HepG2 (cell line): ENCODE measurements around the gene LCE1A. TPM values are rescaled to one million over a fixed set of nuclear protein-coding genes. Genes with fewer than 3 reads are reported as not detected.
A peak's percentile ranks its signal among the peaks of the same experiment; 100 is the strongest.

ENCODE experiments used
- ATAC-seq: fragments of 200-7000 bp; cut with Tn5 transposase; 3 replicates; pipeline ENCODE4 v1.9.1; 2020; ENCODE audit warnings: mild to moderate bottlenecking, moderate library complexity
- BruUV-seq: library from RNA; stranded (reverse); fragments of 400-500 nt; replicated peaks from 2 replicates; lab custom pipeline; 2021; lab: Mats Ljungman, UMichigan
- CTCF ChIA-PET: fragments of 300-600 bp; formaldehyde crosslinking; extraction: SDS; loops from one replicate; lab custom pipeline; 2021; ENCODE audit warnings: low total read pairs, inconsistent platforms, low intra/inter-chr PET ratio; lab: Yijun Ruan, JAX
- POLR2A ChIA-PET: fragments of 350-600 bp; sonication (Branson Sonifier 250); formaldehyde crosslinking; loops from one replicate; lab custom pipeline; 2020; ENCODE audit warnings: antibody characterized with exemption, inconsistent platforms; lab: Yijun Ruan, JAX
- DNase-seq: peaks from one replicate; pipeline ENCODE4 v3.0.0-alpha.2; 2015; ENCODE audit warnings: low spot score
- FAIRE-seq: peaks from 3 replicates; lab custom pipeline; 2011; peaks lifted over from hg19 to GRCh38; lab: Jason Lieb, UNC
- H2AFZ ChIP-seq: one replicate; pipeline ENCODE4 v1.6.1; 2011; ENCODE audit warnings: low read length, inconsistent platforms
- H3K27ac ChIP-seq: fragments of 300-600 bp; 3 replicates; pipeline ENCODE4 v1.8.0; 2011; ENCODE audit warnings: mixed run types, mild to moderate bottlenecking, mixed read lengths, low read length, inconsistent platforms; ENCODE audit not compliant: insufficient read depth; ENCODE audit errors: extremely low read length
- H3K27me3 ChIP-seq, 2 experiments: fragments of 200-600 bp in 1 of 2; 2 replicates in 1 of 2; 3 replicates in 1 of 2; pipeline versions ENCODE4 v1.6.0 to v1.8.0; 2011; ENCODE audit warnings: low read length in 2 of 2, mild to moderate bottlenecking in 2 of 2, moderate library complexity in 2 of 2, inconsistent platforms in 1 of 2; ENCODE audit not compliant: insufficient read depth in 2 of 2, control insufficient read depth in 1 of 2
- H3K36me3 ChIP-seq, 2 experiments: fragments of 200-600 bp in 1 of 2; replicated peaks in 1 of 2; 2 replicates in 1 of 2; 3 replicates in 1 of 2; pipeline versions ENCODE4 v1.5.1 to v1.8.0; 2011; ENCODE audit warnings: low read length in 2 of 2, inconsistent platforms in 1 of 2; ENCODE audit not compliant: insufficient read depth in 2 of 2, control insufficient read depth in 1 of 2
- H3K4me1 ChIP-seq: 2 replicates; pipeline ENCODE4 v1.5.1; 2012; ENCODE audit warnings: low read length, inconsistent platforms; ENCODE audit not compliant: insufficient read depth
- H3K4me2 ChIP-seq: 2 replicates; pipeline ENCODE4 v1.6.0; 2011; ENCODE audit warnings: low read depth, low read length, inconsistent platforms
- H3K4me3 ChIP-seq, 3 experiments: fragments of 200-600 bp in 1 of 3; sonication (generic), shearing (Covaris generic) in 1 of 3; replicated peaks in 1 of 3; 2 replicates each; pipeline ENCODE4 v1.5.1; 2011 to 2016; ENCODE audit warnings: low read length in 3 of 3, inconsistent platforms in 2 of 3, low read depth in 2 of 3, mild to moderate bottlenecking in 2 of 3, control low read depth in 1 of 3, mixed read lengths in 1 of 3; ENCODE audit not compliant: insufficient read depth in 1 of 3
- H3K79me2 ChIP-seq: one replicate; pipeline ENCODE4 v1.6.1; 2011; ENCODE audit warnings: low read length, inconsistent platforms; ENCODE audit not compliant: insufficient read depth
- H3K9ac ChIP-seq: 2 replicates; pipeline ENCODE4 v1.6.0; 2011; ENCODE audit warnings: mild to moderate bottlenecking, low read depth, low read length, inconsistent platforms; ENCODE audit not compliant: insufficient read depth
- H3K9me3 ChIP-seq: 2 replicates; pipeline ENCODE4 v1.5.1; 2012; ENCODE audit warnings: mild to moderate bottlenecking, low read length
- H4K20me1 ChIP-seq: 2 replicates; pipeline ENCODE4 v1.6.0; 2011; ENCODE audit warnings: inconsistent platforms, mild to moderate bottlenecking, low read length, moderate library complexity; ENCODE audit not compliant: insufficient read depth
- ARNT2 ChIP-seq: sonication (generic); formaldehyde crosslinking; IDR thresholded peaks from 2 replicates; pipeline ENCODE4 v1.8.0; 2022; ENCODE audit warnings: mild to moderate bottlenecking, low read depth, missing genetic modification reagents, moderate library complexity
- ATAD3A ChIP-seq: sonication (generic); formaldehyde crosslinking; IDR thresholded peaks from 2 replicates; pipeline ENCODE4 v1.4.0; 2020; ENCODE audit warnings: missing genetic modification reagents
- ELF3 ChIP-seq: IDR thresholded peaks from 2 replicates; pipeline ENCODE4 v1.6.1; 2016; ENCODE audit warnings: missing genetic modification reagents, missing compliant biosample characterization
- HBP1 ChIP-seq: IDR thresholded peaks from 2 replicates; pipeline ENCODE4 v1.6.1; 2016; ENCODE audit warnings: low read depth, control low read depth
- KDM5A ChIP-seq: fragments of 200-600 bp; sonication (generic); IDR thresholded peaks from 2 replicates; pipeline ENCODE4 v1.7.0; 2018; ENCODE audit warnings: antibody characterized with exemption, mild to moderate bottlenecking, low read length, borderline replicate concordance
- MATR3 ChIP-seq: sonication (generic); formaldehyde crosslinking; IDR thresholded peaks from 2 replicates; pipeline ENCODE4 v1.4.0; 2020; ENCODE audit warnings: missing genetic modification reagents
- MTERF4 ChIP-seq: sonication (generic); formaldehyde crosslinking; IDR thresholded peaks from 2 replicates; pipeline ENCODE4 v1.8.0; 2023; ENCODE audit warnings: mild to moderate bottlenecking, missing genetic modification reagents
- PHF5A ChIP-seq: IDR thresholded peaks from one replicate; pipeline ENCODE4 v1.6.1; 2018; ENCODE audit warnings: low read depth, missing genetic modification reagents; ENCODE audit not compliant: unreplicated experiment
- TAF1 ChIP-seq: sonication (generic); formaldehyde crosslinking; IDR thresholded peaks from 2 replicates; pipeline ENCODE4 v1.4.0; 2020; ENCODE audit warnings: missing genetic modification reagents
- THYN1 ChIP-seq: sonication (generic); formaldehyde crosslinking; IDR thresholded peaks from 2 replicates; pipeline ENCODE4 v1.8.1; 2023; ENCODE audit warnings: low read depth, mild to moderate bottlenecking, moderate library complexity, missing genetic modification reagents, borderline replicate concordance
- TSC22D2 ChIP-seq: sonication (generic); formaldehyde crosslinking; IDR thresholded peaks from 2 replicates; pipeline ENCODE4 v1.5.1; 2020; ENCODE audit warnings: missing genetic modification reagents, mild to moderate bottlenecking, borderline replicate concordance
- ZBTB42 ChIP-seq: sonication (generic); formaldehyde crosslinking; IDR thresholded peaks from 2 replicates; pipeline ENCODE4 v1.5.0; 2020; ENCODE audit warnings: mild to moderate bottlenecking, missing genetic modification reagents
- ZFP36L2 ChIP-seq: sonication (generic); formaldehyde crosslinking; IDR thresholded peaks from 2 replicates; pipeline ENCODE4 v1.4.0; 2020; ENCODE audit warnings: missing genetic modification reagents
- ZHX1 ChIP-seq: sonication (generic); formaldehyde crosslinking; IDR thresholded peaks from 2 replicates; pipeline ENCODE4 v1.8.1; 2022; ENCODE audit warnings: low read depth, mild to moderate bottlenecking, missing genetic modification reagents
- ZMAT5 ChIP-seq: sonication (generic); formaldehyde crosslinking; IDR thresholded peaks from 2 replicates; pipeline ENCODE4 v1.5.0; 2020; ENCODE audit warnings: mild to moderate bottlenecking, low read depth, missing genetic modification reagents, borderline replicate concordance
- ZMYM2 ChIP-seq: sonication (generic); formaldehyde crosslinking; IDR thresholded peaks from 2 replicates; pipeline ENCODE4 v1.8.0; 2022; ENCODE audit warnings: mild to moderate bottlenecking, missing genetic modification reagents
- ZNF205 ChIP-seq: IDR thresholded peaks from 2 replicates; pipeline ENCODE4 v1.6.1; 2018; ENCODE audit warnings: missing biosample characterization, missing genetic modification reagents
- ZNF33A ChIP-seq: sonication (generic); formaldehyde crosslinking; IDR thresholded peaks from 2 replicates; pipeline ENCODE4 v1.5.1; 2020; ENCODE audit warnings: missing genetic modification reagents, mild to moderate bottlenecking, moderate library complexity, borderline replicate concordance
- ZNF7 ChIP-seq: IDR thresholded peaks from 2 replicates; pipeline ENCODE4 v1.6.1; 2016; ENCODE audit warnings: missing biosample characterization, missing genetic modification reagents
- ZNF746 ChIP-seq: sonication (generic); formaldehyde crosslinking; IDR thresholded peaks from 2 replicates; pipeline ENCODE4 v1.8.0; 2022; ENCODE audit warnings: mild to moderate bottlenecking, missing genetic modification reagents
- WGBS: methylation state at CpG from one replicate; pipeline ENCODE4 v1.1.6; 2017; ENCODE audit warnings: low lambda C conversion rate; 5-methylcytosine and 5-hydroxymethylcytosine counted together
- in situ Hi-C: cut with HindIII; loops from 2 replicates; pipeline ENCODE4 v1.10.0; 2017; ENCODE audit warnings: low pct_unique_long_range_greater_than_20kb; ENCODE audit not compliant: extremely low pct_ligation_motif_present
- intact Hi-C: fragments of 100-400 bp; cut with micrococcal nuclease; formaldehyde crosslinking; loops from one replicate; pipeline ENCODE4 v1.10.0; 2022; ENCODE audit not compliant: unreplicated experiment
- polyA plus RNA-seq, 8 experiments: library from polyadenylated mRNA; depleted of rRNA in 3 of 8; stranded (reverse) in 7 of 8; unstranded in 1 of 8; fragments of >200 nt; fragmentation: Illumina TruSeq in 4 of 8; extraction: Trizol in 4 of 8; gene quantifications; 2 replicates each; pipeline versions ENCODE4 v1.2.1 to v1.2.3, GENCODE V29; 2011 to 2016; ENCODE audit warnings: low read depth in 4 of 8, missing spikeins in 1 of 8, mixed read lengths in 1 of 8; ENCODE audit not compliant: insufficient read depth in 1 of 8
- total RNA-seq, 5 experiments: library from RNA; depleted of rRNA; stranded (reverse); fragments of >200 nt; fragmentation: Illumina TruSeq; extraction: Trizol; gene quantifications; 2 replicates each; pipeline ENCODE4 v1.2.3, GENCODE V29; 2016; ENCODE audit warnings: low read depth in 1 of 5

The LCE1A gene
- total and polyA plus RNA-seq, 2 of the 13 experiments (the other 11 are each of a cell fraction or from before 2014, with no cell fraction given), result not detected

GRCh38 chr1:152873495-152873894, 46.2 kb downstream of the LCE1A start (continued):
- no peak for TF ChIP-seq KDM5A
- no peak for TF ChIP-seq ZBTB42 (CRISPR knock-in tag)
- no peak for TF ChIP-seq HBP1 (CRISPR knock-in tag)
- TF ChIP-seq ZNF205, result no peak

- TF ChIP-seq ZNF7 (CRISPR knock-in tag) (no peak), ZMYM2 (no peak), ELF3 (no peak), ZFP36L2 (CRISPR knock-in tag) (no peak), PHF5A (no peak), ATAD3A (CRISPR knock-in tag) (no peak), TAF1 (CRISPR knock-in tag) (no peak), ARNT2 (CRISPR knock-in tag) (no peak), MTERF4 (CRISPR knock-in tag) (no peak), MATR3 (no peak), ZNF33A (no peak), THYN1 (no peak), TSC22D2 (CRISPR knock-in tag) (no peak), ZMAT5 (CRISPR knock-in tag) (no peak), ZNF746 (CRISPR knock-in tag) (no peak), ZHX1 (no peak)
- H3K79me2 ChIP-seq, result no peaks in the 10 kb centered on the region
- no peak overlapping the region for H3K4me2 ChIP-seq
- ChIA-PET CTCF (no interaction called here), POLR2A (no interaction called here)
- H3K9ac ChIP-seq, result no peak overlapping the region
- 0% methylated on average over 1 of the region's 1 CpG for WGBS
- no peak overlapping the region for H3K4me3 ChIP-seq
- no peaks in the 10 kb centered on the region for H3K27me3 ChIP-seq
- no peaks in the 10 kb centered on the region for H3K9me3 ChIP-seq
- H2AFZ ChIP-seq, result no peak overlapping the region
- BruUV-seq, result no TSS peak
- in situ Hi-C loops (loop anchor here (10.0 kb wide), 2 partner anchors 318 to 348 kb away; no protein-coding TSS in a partner anchor), intact Hi-C loops (no loop called here)
- peaks cover 6% of the 10 kb centered on the region for H3K4me1 ChIP-seq
- H3K36me3 ChIP-seq, result no peaks in the 10 kb centered on the region
- no peaks in the 10 kb centered on the region for H4K20me1 ChIP-seq
- FAIRE-seq (no peak), DNase-seq (peak; percentile 7), ATAC-seq (no peak)
- H3K27ac ChIP-seq, result no peak overlapping the region
Measured at GRCh38 chr1:152876827-152877226, 49.6 kb downstream of the LCE1A start.
